ENCODE results near the gene SLC9B2. TPM values are rescaled to one million over a fixed set of nuclear protein-coding genes. Genes with fewer than 3 reads are reported as not detected.

SLC9B2 gene
- polyA plus RNA-seq, 3 donors: 0.38 to 0.59 (median 0.48) TPM

GRCh38 chr4:103026868-103027267 is 49.7 kb downstream of the SLC9B2 start:
- H3K27ac ChIP-seq (ENCODE audit: low read depth in 1 of 2, low read length in 2 of 2): no peak overlapping the region
- no peak overlapping the region for H3K4me2 ChIP-seq (replicated peaks; ENCODE audit: extremely low read depth, low read length, poor library complexity, severe bottlenecking)
- H3K27me3 ChIP-seq (ENCODE audit: control insufficient read depth in 2 of 2, insufficient read depth in 2 of 2, low read length in 2 of 2): no peaks in the 10 kb centered on the region
- no peak overlapping the region for H3K9ac ChIP-seq (ENCODE audit: insufficient read depth, low read length, poor library complexity, severe bottlenecking)
- H3K36me3 Mint-ChIP-seq: no peaks in the 10 kb centered on the region
- no peaks in the 10 kb centered on the region for H3K27me3 Mint-ChIP-seq (ENCODE audit: low read depth in 3 of 3)
- H3K4me1 Mint-ChIP-seq: no peaks in the 10 kb centered on the region
- H3K9me3 Mint-ChIP-seq: no peaks in the 10 kb centered on the region
- H3K79me2 ChIP-seq (ENCODE audit: insufficient read depth, low read length): no peaks in the 10 kb centered on the region
- no peak overlapping the region for H3K4me3 Mint-ChIP-seq
- no peak overlapping the region for H3K4me3 ChIP-seq (replicated peaks in 1 of 3; ENCODE audit: low read depth in 2 of 3, low read length in 3 of 3)
- H3K27ac Mint-ChIP-seq: no peak overlapping the region
- H3K4me1 ChIP-seq (ENCODE audit: control insufficient read depth in 1 of 2, insufficient read depth in 2 of 2, low read length in 2 of 2): no peaks in the 10 kb centered on the region
- no peak for TF ChIP-seq CTCF (IDR thresholded peaks at IDR 0.05)
- no peaks in the 10 kb centered on the region for H4K20me1 ChIP-seq (ENCODE audit: insufficient read depth, low read length)
- no peaks in the 10 kb centered on the region for H3K9me3 ChIP-seq (replicated peaks in 1 of 2; ENCODE audit: control insufficient read depth in 1 of 2, insufficient read depth in 1 of 2, low read length in 2 of 2)
- intact Hi-C loops (cut with micrococcal nuclease): no loop called here
- no CpG with 5 or more reads among the region's 1 CpG for WGBS (ENCODE audit: insufficient coverage)
- no peaks in the 10 kb centered on the region for H3K36me3 ChIP-seq (replicated peaks in 1 of 2; ENCODE audit: control insufficient read depth in 1 of 2, insufficient read depth in 2 of 2, low read length in 2 of 2)
- no peak overlapping the region for H2AFZ ChIP-seq (ENCODE audit: insufficient read depth, low read depth, low read length, poor library complexity, severe bottlenecking)
- DNase-seq: no peak

- Mint-ChIP-seq H3K27me3 (ENCODE audit: low read depth in 3 of 3) (peaks cover 0 to 2% (median 0%) of the 10 kb centered on the region in 3 donors), H3K4me1 (peaks cover 5% of the 10 kb centered on the region), H3K27ac (no peak overlapping the region), H3K9me3 (no peaks in the 10 kb centered on the region), H3K36me3 (no peaks in the 10 kb centered on the region), H3K4me3 (no peak overlapping the region)
- H3K4me3 ChIP-seq (replicated peaks in 1 of 3; ENCODE audit: low read depth in 2 of 3, low read length in 3 of 3): no peak overlapping the region
- no peaks in the 10 kb centered on the region for H3K27me3 ChIP-seq (ENCODE audit: control insufficient read depth in 2 of 2, insufficient read depth in 2 of 2, low read length in 2 of 2)
- no peaks in the 10 kb centered on the region for H3K36me3 ChIP-seq (replicated peaks in 1 of 2; ENCODE audit: control insufficient read depth in 1 of 2, insufficient read depth in 2 of 2, low read length in 2 of 2)
- H3K4me1 ChIP-seq (ENCODE audit: control insufficient read depth in 1 of 2, insufficient read depth in 2 of 2, low read length in 2 of 2): peaks cover 4 to 6% of the 10 kb centered on the region in 2 donors
- WGBS (ENCODE audit: insufficient coverage): no CpG with 5 or more reads among the region's 3 CpGs
- intact Hi-C loops (cut with micrococcal nuclease): no loop called here
- H2AFZ ChIP-seq (ENCODE audit: insufficient read depth, low read depth, low read length, poor library complexity, severe bottlenecking): no peak overlapping the region
- no peak for TF ChIP-seq CTCF (IDR thresholded peaks at IDR 0.05)
- no peak overlapping the region for H3K27ac ChIP-seq (ENCODE audit: low read depth in 1 of 2, low read length in 2 of 2)
- no peak for DNase-seq
- H3K9me3 ChIP-seq (replicated peaks in 1 of 2; ENCODE audit: control insufficient read depth in 1 of 2, insufficient read depth in 1 of 2, low read length in 2 of 2): no peaks in the 10 kb centered on the region
- no peaks in the 10 kb centered on the region for H4K20me1 ChIP-seq (ENCODE audit: insufficient read depth, low read length)
- no peaks in the 10 kb centered on the region for H3K79me2 ChIP-seq (ENCODE audit: insufficient read depth, low read length)
- no peak overlapping the region for H3K9ac ChIP-seq (ENCODE audit: insufficient read depth, low read length, poor library complexity, severe bottlenecking)
- no peak overlapping the region for H3K4me2 ChIP-seq (replicated peaks; ENCODE audit: extremely low read depth, low read length, poor library complexity, severe bottlenecking)
These were observed 51.6 kb downstream of the SLC9B2 start for GRCh38 chr4:103024996-103025395.

Data from CD14-positive monocyte (primary cell).